WTC11 (cell line): ENCODE results near the gene MCCC1. TPM values are rescaled to one million over a fixed set of nuclear protein-coding genes. Genes with fewer than 3 reads are reported as not detected.

Experiments used
- ATAC-seq: fragments of 200-7000 bp; cut with Tn5 transposase; 2 replicates; pipeline ENCODE4 v1.10.0; 2021; ENCODE audit warnings: mild to moderate bottlenecking, moderate library complexity
- CTCF ChIA-PET: fragments of 300-600 bp; sonication (Branson Sonifier 250); formaldehyde crosslinking; loops from one replicate; lab custom pipeline; 2021; ENCODE audit warnings: antibody characterized with exemption; lab: Charles Lee
- POLR2A ChIA-PET: fragments of 350-600 bp; sonication (Branson Sonifier 250); formaldehyde crosslinking; loops from one replicate; lab custom pipeline; 2021; ENCODE audit warnings: antibody characterized with exemption; lab: Charles Lee
- DNase-seq: peaks from one replicate; pipeline ENCODE4 v3.0.0; 2021; ENCODE audit warnings: low spot score
- H3K27ac Mint-ChIP-seq: 2 replicates; pipeline ENCODE4 v1.8.0; 2021; ENCODE audit warnings: mixed read lengths
- H3K27me3 Mint-ChIP-seq: 2 replicates; pipeline ENCODE4 v1.8.0; 2021; ENCODE audit warnings: low read depth, mild to moderate bottlenecking, moderate library complexity, mixed read lengths
- H3K36me3 Mint-ChIP-seq: 2 replicates; pipeline ENCODE4 v1.8.0; 2021; ENCODE audit warnings: mixed read lengths
- H3K4me1 Mint-ChIP-seq: 2 replicates; pipeline ENCODE4 v1.8.0; 2022; ENCODE audit warnings: mixed read lengths
- H3K4me3 Mint-ChIP-seq: 2 replicates; pipeline ENCODE4 v1.8.0; 2021; ENCODE audit warnings: mild to moderate bottlenecking, moderate library complexity, mixed read lengths
- H3K9me3 Mint-ChIP-seq: 2 replicates; pipeline ENCODE4 v1.8.0; 2021; ENCODE audit warnings: mixed read lengths
- ARID4B ChIP-seq: sonication (generic); formaldehyde crosslinking; IDR thresholded peaks from 2 replicates; pipeline ENCODE4 v1.8.0; 2023; ENCODE audit warnings: missing genetic modification reagents, mild to moderate bottlenecking, borderline replicate concordance
- CTCF ChIP-seq: fragments of 200-600 bp; IDR thresholded peaks from 2 replicates; pipeline ENCODE4 v1.8.0; 2022; ENCODE audit warnings: antibody characterized with exemption
- E2F5 ChIP-seq: sonication (generic); formaldehyde crosslinking; IDR thresholded peaks from 2 replicates; pipeline ENCODE4 v1.8.1; 2022; ENCODE audit warnings: mild to moderate bottlenecking, moderate library complexity, missing genetic modification reagents
- ELF4 ChIP-seq: sonication (generic); formaldehyde crosslinking; IDR thresholded peaks from 2 replicates; pipeline ENCODE4 v1.8.1; 2022; ENCODE audit warnings: low read depth, mild to moderate bottlenecking, moderate library complexity, missing genetic modification reagents
- ERG ChIP-seq: fragments of 250-450 bp; sonication (Bioruptor Pico); IDR thresholded peaks from 2 replicates; pipeline ENCODE4 v1.8.0; 2021; ENCODE audit warnings: mild to moderate bottlenecking
- FOXJ3 ChIP-seq: sonication (generic); formaldehyde crosslinking; IDR thresholded peaks from 2 replicates; pipeline ENCODE4 v1.9.0; 2021; ENCODE audit warnings: missing genetic modification reagents, mild to moderate bottlenecking, borderline replicate concordance
- GABPB1 ChIP-seq: sonication (generic); formaldehyde crosslinking; IDR thresholded peaks from 2 replicates; pipeline ENCODE4 v1.8.1; 2023; ENCODE audit warnings: mild to moderate bottlenecking, missing genetic modification reagents
- HMGA2 ChIP-seq: fragments of 250-450 bp; sonication (Bioruptor Pico); IDR thresholded peaks from 2 replicates; pipeline ENCODE4 v1.4.0; 2021; ENCODE audit warnings: mild to moderate bottlenecking, moderate library complexity
- HMGXB4 ChIP-seq: sonication (generic); formaldehyde crosslinking; IDR thresholded peaks from 2 replicates; pipeline ENCODE4 v1.8.1; 2023; ENCODE audit warnings: mild to moderate bottlenecking, moderate library complexity, missing genetic modification reagents
- NFE2L1 ChIP-seq: sonication (generic); formaldehyde crosslinking; IDR thresholded peaks from 2 replicates; pipeline ENCODE4 v1.8.1; 2023; ENCODE audit warnings: missing genetic modification reagents
- NR3C1 ChIP-seq: sonication (generic); formaldehyde crosslinking; conservative IDR thresholded peaks from 2 replicates; pipeline ENCODE4 v1.8.1; 2023; ENCODE audit warnings: low read depth, mild to moderate bottlenecking, missing genetic modification reagents
- RORB ChIP-seq: fragments of 250-450 bp; sonication (Bioruptor Pico); IDR thresholded peaks from 2 replicates; pipeline ENCODE4 v1.9.0; 2021; ENCODE audit warnings: mild to moderate bottlenecking
- SMAD4 ChIP-seq: sonication (generic); formaldehyde crosslinking; IDR thresholded peaks from 2 replicates; pipeline ENCODE4 v1.8.0; 2022; ENCODE audit warnings: mild to moderate bottlenecking, missing genetic modification reagents
- ZNF138 ChIP-seq: sonication (generic); formaldehyde crosslinking; conservative IDR thresholded peaks from 2 replicates; pipeline ENCODE4 v1.8.1; 2022; ENCODE audit warnings: mild to moderate bottlenecking, moderate library complexity, missing genetic modification reagents
- ZNF423 ChIP-seq: fragments of 250-450 bp; sonication (Bioruptor Pico); IDR thresholded peaks from 2 replicates; pipeline ENCODE4 v2.1.2; 2022; ENCODE audit warnings: mild to moderate bottlenecking, moderate library complexity
- total RNA-seq: library from RNA; stranded (reverse); gene quantifications from 3 replicates; pipeline ENCODE4 v1.2.3, GENCODE V29; 2021
- TF ChIP-seq, protein P1 (sequence below): fragments of 250-450 bp; sonication (Bioruptor Pico); IDR thresholded peaks from 2 replicates; pipeline ENCODE4 v1.9.0; 2021; ENCODE audit warnings: mild to moderate bottlenecking, borderline replicate concordance
- TF ChIP-seq, protein P2 (sequence below): fragments of 250-450 bp; sonication (Bioruptor Pico); IDR thresholded peaks from 2 replicates; pipeline ENCODE4 v1.9.0; 2021; ENCODE audit warnings: mild to moderate bottlenecking
- TF ChIP-seq, protein P3 (sequence below): sonication (generic); formaldehyde crosslinking; conservative IDR thresholded peaks from 2 replicates; pipeline ENCODE4 v1.8.1; 2022; ENCODE audit warnings: mild to moderate bottlenecking, missing genetic modification reagents

MCCC1 gene
- total RNA-seq, 1 experiment from 2014 or later: 19.5 TPM

DNA sequence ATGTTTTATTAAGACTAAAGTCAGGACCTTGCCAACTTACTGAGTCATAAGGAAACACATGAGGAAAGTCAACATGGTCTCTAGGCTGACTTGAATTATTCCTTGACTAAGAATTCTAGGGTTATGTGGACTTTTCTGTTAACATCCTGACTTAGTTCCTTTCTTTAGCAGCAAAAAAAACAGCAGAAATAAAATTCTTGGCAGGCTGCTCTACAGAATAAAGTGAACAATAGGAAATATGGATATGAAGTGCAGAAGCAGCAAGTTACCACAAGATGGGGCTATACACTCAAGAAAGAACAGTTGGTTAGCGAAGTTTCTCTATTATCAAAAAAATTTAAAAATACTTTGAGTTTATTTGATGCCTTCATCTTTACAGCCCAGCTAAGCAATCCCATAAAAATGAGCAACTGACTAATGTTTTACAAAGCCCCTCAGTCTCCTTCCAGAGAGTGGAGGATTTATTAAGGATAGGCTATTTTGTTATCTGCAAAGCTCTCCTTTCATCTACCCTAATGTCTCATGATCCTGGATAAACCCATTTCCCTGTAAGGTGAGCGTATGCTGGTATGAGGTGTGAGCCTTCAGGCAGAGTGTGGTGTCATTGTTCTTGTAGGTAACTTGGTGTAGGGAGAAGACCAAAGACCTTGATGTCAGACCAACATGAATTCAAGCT, 23.1 kb upstream of the MCCC1 start:
- ChIA-PET POLR2A (no interaction called here), CTCF (interaction anchor here (0.6 to 2.1 kb wide), 19 partner anchors 13 to 438 kb away, joined by 3 to 20 read pairs (median 3); no protein-coding TSS in a partner anchor)
- peak; percentile 44; the same call in 1 of the 2 replicates for ATAC-seq
- Mint-ChIP-seq H3K27ac (no peak overlapping the region), H3K4me3 (no peak overlapping the region), H3K4me1 (no peaks in the 10 kb centered on the region), H3K9me3 (no peaks in the 10 kb centered on the region), H3K36me3 (no peaks in the 10 kb centered on the region), H3K27me3 (peaks cover 13% of the 10 kb centered on the region)
- TF ChIP-seq, protein P1, sequence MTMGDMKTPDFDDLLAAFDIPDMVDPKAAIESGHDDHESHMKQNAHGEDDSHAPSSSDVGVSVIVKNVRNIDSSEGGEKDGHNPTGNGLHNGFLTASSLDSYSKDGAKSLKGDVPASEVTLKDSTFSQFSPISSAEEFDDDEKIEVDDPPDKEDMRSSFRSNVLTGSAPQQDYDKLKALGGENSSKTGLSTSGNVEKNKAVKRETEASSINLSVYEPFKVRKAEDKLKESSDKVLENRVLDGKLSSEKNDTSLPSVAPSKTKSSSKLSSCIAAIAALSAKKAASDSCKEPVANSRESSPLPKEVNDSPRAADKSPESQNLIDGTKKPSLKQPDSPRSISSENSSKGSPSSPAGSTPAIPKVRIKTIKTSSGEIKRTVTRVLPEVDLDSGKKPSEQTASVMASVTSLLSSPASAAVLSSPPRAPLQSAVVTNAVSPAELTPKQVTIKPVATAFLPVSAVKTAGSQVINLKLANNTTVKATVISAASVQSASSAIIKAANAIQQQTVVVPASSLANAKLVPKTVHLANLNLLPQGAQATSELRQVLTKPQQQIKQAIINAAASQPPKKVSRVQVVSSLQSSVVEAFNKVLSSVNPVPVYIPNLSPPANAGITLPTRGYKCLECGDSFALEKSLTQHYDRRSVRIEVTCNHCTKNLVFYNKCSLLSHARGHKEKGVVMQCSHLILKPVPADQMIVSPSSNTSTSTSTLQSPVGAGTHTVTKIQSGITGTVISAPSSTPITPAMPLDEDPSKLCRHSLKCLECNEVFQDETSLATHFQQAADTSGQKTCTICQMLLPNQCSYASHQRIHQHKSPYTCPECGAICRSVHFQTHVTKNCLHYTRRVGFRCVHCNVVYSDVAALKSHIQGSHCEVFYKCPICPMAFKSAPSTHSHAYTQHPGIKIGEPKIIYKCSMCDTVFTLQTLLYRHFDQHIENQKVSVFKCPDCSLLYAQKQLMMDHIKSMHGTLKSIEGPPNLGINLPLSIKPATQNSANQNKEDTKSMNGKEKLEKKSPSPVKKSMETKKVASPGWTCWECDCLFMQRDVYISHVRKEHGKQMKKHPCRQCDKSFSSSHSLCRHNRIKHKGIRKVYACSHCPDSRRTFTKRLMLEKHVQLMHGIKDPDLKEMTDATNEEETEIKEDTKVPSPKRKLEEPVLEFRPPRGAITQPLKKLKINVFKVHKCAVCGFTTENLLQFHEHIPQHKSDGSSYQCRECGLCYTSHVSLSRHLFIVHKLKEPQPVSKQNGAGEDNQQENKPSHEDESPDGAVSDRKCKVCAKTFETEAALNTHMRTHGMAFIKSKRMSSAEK (CRISPR knock-in tag): no peak
- peak; percentile 68 for TF ChIP-seq CTCF
- no peak for TF ChIP-seq GABPB1 (CRISPR knock-in tag)
- no peak for TF ChIP-seq ZNF423
- no peak for TF ChIP-seq NFE2L1
- TF ChIP-seq, protein P2, sequence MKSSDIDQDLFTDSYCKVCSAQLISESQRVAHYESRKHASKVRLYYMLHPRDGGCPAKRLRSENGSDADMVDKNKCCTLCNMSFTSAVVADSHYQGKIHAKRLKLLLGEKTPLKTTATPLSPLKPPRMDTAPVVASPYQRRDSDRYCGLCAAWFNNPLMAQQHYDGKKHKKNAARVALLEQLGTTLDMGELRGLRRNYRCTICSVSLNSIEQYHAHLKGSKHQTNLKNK (CRISPR knock-in tag): no peak
- TF ChIP-seq, protein P3, sequence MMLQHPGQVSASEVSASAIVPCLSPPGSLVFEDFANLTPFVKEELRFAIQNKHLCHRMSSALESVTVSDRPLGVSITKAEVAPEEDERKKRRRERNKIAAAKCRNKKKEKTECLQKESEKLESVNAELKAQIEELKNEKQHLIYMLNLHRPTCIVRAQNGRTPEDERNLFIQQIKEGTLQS (CRISPR knock-in tag): no peak
- DNase-seq: no peak

- POLR2A ChIA-PET: no interaction called here
- H3K27ac Mint-ChIP-seq: no peak overlapping the region
- peaks cover 26% of the 10 kb centered on the region for H3K27me3 Mint-ChIP-seq
- H3K9me3 Mint-ChIP-seq: no peaks in the 10 kb centered on the region
- DNase-seq: no peak
- no peak overlapping the region for H3K4me3 Mint-ChIP-seq
- H3K4me1 Mint-ChIP-seq: peaks cover 6% of the 10 kb centered on the region
- no peaks in the 10 kb centered on the region for H3K36me3 Mint-ChIP-seq
- ATAC-seq: no peak
- CTCF ChIA-PET: no interaction called here
- TF ChIP-seq ELF4 (CRISPR knock-in tag) (no peak), ZNF138 (CRISPR knock-in tag) (no peak), RORB (CRISPR knock-in tag) (no peak), SMAD4 (CRISPR knock-in tag) (no peak), HMGA2 (no peak), ERG (CRISPR knock-in tag) (no peak), E2F5 (CRISPR knock-in tag) (no peak), ARID4B (no peak), NR3C1 (no peak), FOXJ3 (CRISPR knock-in tag) (no peak), HMGXB4 (no peak)
Observed at GRCh38 chr3:183120538-183121215, 21.4 kb upstream of the MCCC1 start.
